Neural cell (in vitro differentiated cells): ENCODE results near the gene DIAPH1. TPM values are rescaled to one million over a fixed set of nuclear protein-coding genes. Genes with fewer than 3 reads are reported as not detected.

Experiments used
- H2AFZ ChIP-seq: fragments of 200-600, 300-800 bp; sonication (generic), shearing (Covaris generic); 2 replicates; pipeline ENCODE4 v1.6.0; 2014; ENCODE audit warnings: low read depth, mild to moderate bottlenecking, antibody characterized with exemption, low read length, moderate library complexity
- H3F3A ChIP-seq: fragments of 200-600 bp; shearing (Covaris generic); 2 replicates; pipeline ENCODE4 v1.6.1; 2016; ENCODE audit warnings: mild to moderate bottlenecking, moderate library complexity, mixed read lengths, antibody characterized with exemption, low read length; ENCODE audit not compliant: insufficient read depth, poor library complexity, severe bottlenecking
- H3K27ac ChIP-seq: fragments of 200-600, 300-800 bp; sonication (generic), shearing (Covaris generic); 2 replicates; pipeline ENCODE4 v1.5.1; 2014; ENCODE audit warnings: mild to moderate bottlenecking, low read length, moderate library complexity
- H3K27me3 ChIP-seq: fragments of 300-800, 200-600 bp; sonication (generic), shearing (Covaris generic); 2 replicates; pipeline ENCODE4 v1.6.0; 2014; ENCODE audit warnings: mild to moderate bottlenecking, low read depth, low read length, moderate library complexity; ENCODE audit not compliant: insufficient read depth
- H3K36me3 ChIP-seq: fragments of 300-800, 200-600 bp; sonication (generic), shearing (Covaris generic); 2 replicates; pipeline ENCODE4 v1.5.1; 2014; ENCODE audit warnings: mild to moderate bottlenecking, antibody characterized with exemption, low read length, moderate library complexity; ENCODE audit not compliant: insufficient read depth
- H3K4me2 ChIP-seq: fragments of 300-800, 200-600 bp; sonication (generic), shearing (Covaris generic); 2 replicates; pipeline ENCODE4 v1.6.0; 2014; ENCODE audit warnings: mild to moderate bottlenecking, low read length
- H3K4me3 ChIP-seq: fragments of 300-800, 200-600 bp; sonication (generic), shearing (Covaris generic); 2 replicates; pipeline ENCODE4 v1.5.1; 2014; ENCODE audit warnings: mild to moderate bottlenecking, low read length, moderate library complexity
- H3K79me2 ChIP-seq: fragments of 200-600 bp; shearing (Covaris generic); replicated peaks from 2 replicates; pipeline ENCODE4 v1.6.0; 2014; ENCODE audit warnings: mild to moderate bottlenecking, low read length, moderate library complexity; ENCODE audit not compliant: insufficient read depth
- H3K9ac ChIP-seq: fragments of 300-800, 200-600 bp; sonication (generic), shearing (Covaris generic); 2 replicates; pipeline ENCODE4 v1.6.1; 2016; ENCODE audit warnings: mild to moderate bottlenecking, low read length, mixed read lengths
- H3K9me2 ChIP-seq: fragments of 200-600 bp; shearing (Covaris generic); 2 replicates; pipeline ENCODE4 v1.6.1; 2016; ENCODE audit warnings: mild to moderate bottlenecking, low read length, mixed read lengths; ENCODE audit not compliant: insufficient read depth
- H3K9me3 ChIP-seq: fragments of 200-600, 300-800 bp; sonication (generic), shearing (Covaris generic); 2 replicates; pipeline ENCODE4 v1.6.1; 2016; ENCODE audit warnings: mild to moderate bottlenecking, mixed run types, low read length, moderate library complexity, mixed read lengths
- H4K20me1 ChIP-seq: fragments of 200-600 bp; shearing (Covaris generic); 2 replicates; pipeline ENCODE4 v1.6.1; 2016; ENCODE audit warnings: mild to moderate bottlenecking, mixed run types; ENCODE audit not compliant: insufficient read depth
- EP300 ChIP-seq: fragments of 450-650 bp; conservative IDR thresholded peaks from 2 replicates; pipeline ENCODE4 v1.6.1; 2014; ENCODE audit warnings: antibody characterized with exemption, mild to moderate bottlenecking, moderate library complexity; ENCODE audit not compliant: poor library complexity, severe bottlenecking
- EZH2 ChIP-seq: fragments of 200-600, 300-800 bp; shearing (Covaris generic), sonication (generic); IDR thresholded peaks from 2 replicates; pipeline ENCODE4 v1.6.1; 2014; ENCODE audit warnings: antibody characterized with exemption, low read length, borderline replicate concordance, mild to moderate bottlenecking; ENCODE audit not compliant: insufficient read depth, poor library complexity, severe bottlenecking
- MXI1 ChIP-seq: fragments of 450-650 bp; conservative IDR thresholded peaks from 2 replicates; pipeline ENCODE4 v1.6.1; 2014; ENCODE audit warnings: antibody characterized with exemption, mild to moderate bottlenecking; ENCODE audit not compliant: poor library complexity, severe bottlenecking
- POLR2AphosphoS5 ChIP-seq: IDR thresholded peaks from 2 replicates; pipeline ENCODE4 v1.6.1; 2012
- RAD21 ChIP-seq: fragments of 450-650 bp; conservative IDR thresholded peaks from 2 replicates; pipeline ENCODE4 v1.6.1; 2014; ENCODE audit warnings: antibody characterized with exemption, mild to moderate bottlenecking, moderate library complexity
- SMC3 ChIP-seq: fragments of 450-650 bp; conservative IDR thresholded peaks from 2 replicates; pipeline ENCODE4 v1.6.1; 2014; ENCODE audit warnings: antibody characterized with exemption, mild to moderate bottlenecking, moderate library complexity; ENCODE audit not compliant: poor library complexity
- TAF1 ChIP-seq: IDR thresholded peaks from 2 replicates; pipeline ENCODE4 v1.6.1; 2012; ENCODE audit warnings: low read depth
- polyA plus RNA-seq: library from polyadenylated mRNA; depleted of rRNA; stranded (reverse); fragments of >200 nt; gene quantifications from 2 replicates; pipeline ENCODE4 v1.2.3, GENCODE V29; 2014
- TF ChIP-seq, protein P1 (sequence below): IDR thresholded peaks from 2 replicates; pipeline ENCODE4 v1.6.1; 2012; ENCODE audit warnings: borderline replicate concordance
- TF ChIP-seq, protein P2 (sequence below): fragments of 450-650 bp; IDR thresholded peaks from 2 replicates; pipeline ENCODE4 v1.5.1; 2014; ENCODE audit warnings: antibody characterized with exemption, mild to moderate bottlenecking, moderate library complexity; ENCODE audit not compliant: poor library complexity, severe bottlenecking

The DIAPH1 gene
- polyA plus RNA-seq, 1 donor from 2014 or later = 21.9 TPM

DNA sequence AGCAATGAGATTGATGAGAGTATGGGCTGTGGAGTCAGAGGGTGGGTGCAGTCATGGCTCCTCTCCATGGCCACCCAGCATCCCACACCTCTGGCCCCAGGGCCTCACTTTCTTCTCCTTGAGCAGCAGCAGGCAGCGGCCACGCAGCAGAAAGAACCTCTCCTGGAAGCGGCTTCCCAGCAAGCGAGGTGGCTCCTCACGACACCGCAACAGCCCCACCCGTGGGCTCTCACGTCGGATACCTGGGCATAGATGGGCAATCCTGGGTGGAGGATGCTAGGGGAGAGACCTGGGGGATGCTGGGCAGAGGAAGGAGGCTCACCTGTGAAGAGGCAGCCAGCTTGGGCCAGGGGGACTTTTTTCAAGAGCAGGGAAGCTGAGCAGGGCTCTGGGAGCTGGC is 37.6 kb upstream of the DIAPH1 start:
- no peaks in the 10 kb centered on the region for H3K9me3 ChIP-seq
- no peak overlapping the region for H3K4me3 ChIP-seq
- H3K79me2 ChIP-seq = no peaks in the 10 kb centered on the region
- H4K20me1 ChIP-seq = no peaks in the 10 kb centered on the region
- no peaks in the 10 kb centered on the region for H3F3A ChIP-seq
- no peak overlapping the region for H3K4me2 ChIP-seq
- TF ChIP-seq SMC3 (no peak), TAF1 (no peak)
- H3K36me3 ChIP-seq = no peaks in the 10 kb centered on the region
- H3K27me3 ChIP-seq = peaks cover 2% of the 10 kb centered on the region
- H3K9me2 ChIP-seq = no peaks in the 10 kb centered on the region
- no peak overlapping the region for H3K27ac ChIP-seq
- H2AFZ ChIP-seq = no peak overlapping the region
- H3K9ac ChIP-seq = no peak overlapping the region

DNA sequence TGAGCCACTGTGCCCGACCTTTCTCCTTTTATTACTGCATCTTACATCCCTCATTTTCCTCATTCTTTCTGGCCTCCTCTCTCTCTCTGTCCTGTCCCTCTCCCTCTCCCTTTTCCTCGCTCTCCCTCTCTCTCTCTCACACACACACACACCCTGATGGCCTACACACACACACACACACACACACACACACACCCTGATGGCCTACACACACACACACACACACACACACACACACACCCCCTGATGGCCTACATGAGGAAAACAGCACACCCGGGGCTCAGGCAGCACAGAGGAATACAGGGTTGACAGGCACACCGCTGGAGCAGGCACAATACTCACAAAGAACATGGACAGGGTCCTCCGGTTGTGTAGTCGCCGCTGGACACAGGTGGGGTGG is 36.2 kb upstream of the DIAPH1 start:
- no peaks in the 10 kb centered on the region for H3K9me3 ChIP-seq
- H3K9ac ChIP-seq = no peak overlapping the region
- H3K9me2 ChIP-seq = no peaks in the 10 kb centered on the region
- H3F3A ChIP-seq = no peaks in the 10 kb centered on the region
- no peak overlapping the region for H3K4me2 ChIP-seq
- H3K36me3 ChIP-seq = no peaks in the 10 kb centered on the region
- no peaks in the 10 kb centered on the region for H4K20me1 ChIP-seq
- H3K4me3 ChIP-seq = no peak overlapping the region
- H3K27ac ChIP-seq = no peak overlapping the region
- H3K79me2 ChIP-seq = no peaks in the 10 kb centered on the region
- TF ChIP-seq MXI1 (no peak), EP300 (no peak)
- peaks cover 5% of the 10 kb centered on the region for H3K27me3 ChIP-seq
- H2AFZ ChIP-seq = no peak overlapping the region

DNA sequence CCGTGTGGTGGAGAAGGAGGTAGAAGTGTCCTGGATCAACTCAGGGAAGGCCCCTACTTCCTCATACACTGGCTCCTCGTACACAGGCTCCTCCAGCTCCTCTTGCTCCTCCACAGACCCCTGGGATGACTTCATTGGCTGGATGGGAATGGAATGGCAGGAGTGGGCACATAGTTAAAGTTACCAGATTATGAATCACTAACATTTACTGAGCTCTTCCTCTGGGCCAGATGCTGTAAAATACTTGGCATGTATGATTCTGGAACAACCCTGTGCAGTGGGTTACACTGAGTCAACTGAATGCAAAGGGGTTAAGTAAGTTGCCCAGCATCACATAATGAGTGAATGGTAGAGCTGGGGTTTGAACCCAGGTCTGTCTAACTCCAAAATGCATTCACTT is 35.5 kb upstream of the DIAPH1 start:
- Histone ChIP-seq H4K20me1 (no peaks in the 10 kb centered on the region), H3F3A (no peaks in the 10 kb centered on the region), H3K27me3 (peaks cover 5% of the 10 kb centered on the region), H3K4me2 (no peak overlapping the region), H3K27ac (no peak overlapping the region), H3K9ac (no peak overlapping the region), H3K79me2 (no peaks in the 10 kb centered on the region), H3K4me3 (no peak overlapping the region), H3K9me2 (no peaks in the 10 kb centered on the region), H2AFZ (no peak overlapping the region), H3K9me3 (no peaks in the 10 kb centered on the region), H3K36me3 (no peaks in the 10 kb centered on the region)
- TF ChIP-seq EP300 = no peak
- no peak for TF ChIP-seq POLR2AphosphoS5
- TF ChIP-seq, protein P1, sequence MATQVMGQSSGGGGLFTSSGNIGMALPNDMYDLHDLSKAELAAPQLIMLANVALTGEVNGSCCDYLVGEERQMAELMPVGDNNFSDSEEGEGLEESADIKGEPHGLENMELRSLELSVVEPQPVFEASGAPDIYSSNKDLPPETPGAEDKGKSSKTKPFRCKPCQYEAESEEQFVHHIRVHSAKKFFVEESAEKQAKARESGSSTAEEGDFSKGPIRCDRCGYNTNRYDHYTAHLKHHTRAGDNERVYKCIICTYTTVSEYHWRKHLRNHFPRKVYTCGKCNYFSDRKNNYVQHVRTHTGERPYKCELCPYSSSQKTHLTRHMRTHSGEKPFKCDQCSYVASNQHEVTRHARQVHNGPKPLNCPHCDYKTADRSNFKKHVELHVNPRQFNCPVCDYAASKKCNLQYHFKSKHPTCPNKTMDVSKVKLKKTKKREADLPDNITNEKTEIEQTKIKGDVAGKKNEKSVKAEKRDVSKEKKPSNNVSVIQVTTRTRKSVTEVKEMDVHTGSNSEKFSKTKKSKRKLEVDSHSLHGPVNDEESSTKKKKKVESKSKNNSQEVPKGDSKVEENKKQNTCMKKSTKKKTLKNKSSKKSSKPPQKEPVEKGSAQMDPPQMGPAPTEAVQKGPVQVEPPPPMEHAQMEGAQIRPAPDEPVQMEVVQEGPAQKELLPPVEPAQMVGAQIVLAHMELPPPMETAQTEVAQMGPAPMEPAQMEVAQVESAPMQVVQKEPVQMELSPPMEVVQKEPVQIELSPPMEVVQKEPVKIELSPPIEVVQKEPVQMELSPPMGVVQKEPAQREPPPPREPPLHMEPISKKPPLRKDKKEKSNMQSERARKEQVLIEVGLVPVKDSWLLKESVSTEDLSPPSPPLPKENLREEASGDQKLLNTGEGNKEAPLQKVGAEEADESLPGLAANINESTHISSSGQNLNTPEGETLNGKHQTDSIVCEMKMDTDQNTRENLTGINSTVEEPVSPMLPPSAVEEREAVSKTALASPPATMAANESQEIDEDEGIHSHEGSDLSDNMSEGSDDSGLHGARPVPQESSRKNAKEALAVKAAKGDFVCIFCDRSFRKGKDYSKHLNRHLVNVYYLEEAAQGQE = no peak

DNA sequence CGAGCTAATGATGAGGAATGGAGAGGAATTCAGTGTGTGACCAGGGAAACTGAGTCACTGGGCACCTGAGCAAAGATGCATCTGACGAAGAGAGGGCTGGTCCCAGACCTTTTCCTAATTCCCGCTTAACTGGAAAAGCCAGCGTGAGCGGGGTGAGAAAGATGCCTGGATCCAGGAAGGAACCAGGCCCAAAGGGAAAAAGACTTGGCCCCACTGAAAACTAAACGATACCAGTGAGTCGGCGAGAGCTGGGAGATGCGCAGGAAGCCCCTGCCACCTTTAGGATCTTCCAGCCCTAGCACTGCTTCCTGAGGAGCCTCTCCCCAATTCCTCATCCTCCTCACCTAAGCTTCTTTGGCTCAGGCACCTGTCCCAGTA is 32.9 kb upstream of the DIAPH1 start:
- Histone ChIP-seq H3K79me2 (no peaks in the 10 kb centered on the region), H3K27me3 (peaks cover 5% of the 10 kb centered on the region), H3K36me3 (no peaks in the 10 kb centered on the region), H3K4me2 (no peak overlapping the region), H3K27ac (no peak overlapping the region), H3K4me3 (peak overlapping the region; percentile 66), H3K9ac (no peak overlapping the region), H3F3A (no peaks in the 10 kb centered on the region), H2AFZ (no peak overlapping the region), H3K9me3 (no peaks in the 10 kb centered on the region), H3K9me2 (no peaks in the 10 kb centered on the region), H4K20me1 (no peaks in the 10 kb centered on the region)
- TF ChIP-seq, protein P2, sequence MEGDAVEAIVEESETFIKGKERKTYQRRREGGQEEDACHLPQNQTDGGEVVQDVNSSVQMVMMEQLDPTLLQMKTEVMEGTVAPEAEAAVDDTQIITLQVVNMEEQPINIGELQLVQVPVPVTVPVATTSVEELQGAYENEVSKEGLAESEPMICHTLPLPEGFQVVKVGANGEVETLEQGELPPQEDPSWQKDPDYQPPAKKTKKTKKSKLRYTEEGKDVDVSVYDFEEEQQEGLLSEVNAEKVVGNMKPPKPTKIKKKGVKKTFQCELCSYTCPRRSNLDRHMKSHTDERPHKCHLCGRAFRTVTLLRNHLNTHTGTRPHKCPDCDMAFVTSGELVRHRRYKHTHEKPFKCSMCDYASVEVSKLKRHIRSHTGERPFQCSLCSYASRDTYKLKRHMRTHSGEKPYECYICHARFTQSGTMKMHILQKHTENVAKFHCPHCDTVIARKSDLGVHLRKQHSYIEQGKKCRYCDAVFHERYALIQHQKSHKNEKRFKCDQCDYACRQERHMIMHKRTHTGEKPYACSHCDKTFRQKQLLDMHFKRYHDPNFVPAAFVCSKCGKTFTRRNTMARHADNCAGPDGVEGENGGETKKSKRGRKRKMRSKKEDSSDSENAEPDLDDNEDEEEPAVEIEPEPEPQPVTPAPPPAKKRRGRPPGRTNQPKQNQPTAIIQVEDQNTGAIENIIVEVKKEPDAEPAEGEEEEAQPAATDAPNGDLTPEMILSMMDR = no peak
- TF ChIP-seq EZH2 (no peak), TAF1 (no peak), EP300 (no peak), RAD21 (no peak), POLR2AphosphoS5 (no peak), MXI1 (no peak), SMC3 (no peak)
- TF ChIP-seq, protein P1 = no peak
